KOPT-K1 (cell line): ENCODE measurements around the gene RDH14.

Source experiments
- H3K27ac ChIP-seq: fragments of 200-600 bp; sonication (generic); 2 replicates; pipeline ENCODE4 v1.5.1; 2016; ENCODE audit warnings: antibody characterized with exemption, mild to moderate bottlenecking, low read depth, low read length; ENCODE audit not compliant: poor library complexity, severe bottlenecking
- H3K36me3 ChIP-seq: fragments of 200-600 bp; sonication (generic); 2 replicates; pipeline ENCODE4 v1.5.1; 2017; ENCODE audit warnings: antibody characterized with exemption, mild to moderate bottlenecking, low read length, moderate library complexity; ENCODE audit not compliant: insufficient read depth
- H3K9me3 ChIP-seq: fragments of 200-600 bp; sonication (generic); 2 replicates; pipeline ENCODE4 v1.5.1; 2017; ENCODE audit warnings: antibody characterized with exemption, low read length, mild to moderate bottlenecking; ENCODE audit not compliant: insufficient read depth, poor library complexity, severe bottlenecking

RDH14 gene

DNA sequence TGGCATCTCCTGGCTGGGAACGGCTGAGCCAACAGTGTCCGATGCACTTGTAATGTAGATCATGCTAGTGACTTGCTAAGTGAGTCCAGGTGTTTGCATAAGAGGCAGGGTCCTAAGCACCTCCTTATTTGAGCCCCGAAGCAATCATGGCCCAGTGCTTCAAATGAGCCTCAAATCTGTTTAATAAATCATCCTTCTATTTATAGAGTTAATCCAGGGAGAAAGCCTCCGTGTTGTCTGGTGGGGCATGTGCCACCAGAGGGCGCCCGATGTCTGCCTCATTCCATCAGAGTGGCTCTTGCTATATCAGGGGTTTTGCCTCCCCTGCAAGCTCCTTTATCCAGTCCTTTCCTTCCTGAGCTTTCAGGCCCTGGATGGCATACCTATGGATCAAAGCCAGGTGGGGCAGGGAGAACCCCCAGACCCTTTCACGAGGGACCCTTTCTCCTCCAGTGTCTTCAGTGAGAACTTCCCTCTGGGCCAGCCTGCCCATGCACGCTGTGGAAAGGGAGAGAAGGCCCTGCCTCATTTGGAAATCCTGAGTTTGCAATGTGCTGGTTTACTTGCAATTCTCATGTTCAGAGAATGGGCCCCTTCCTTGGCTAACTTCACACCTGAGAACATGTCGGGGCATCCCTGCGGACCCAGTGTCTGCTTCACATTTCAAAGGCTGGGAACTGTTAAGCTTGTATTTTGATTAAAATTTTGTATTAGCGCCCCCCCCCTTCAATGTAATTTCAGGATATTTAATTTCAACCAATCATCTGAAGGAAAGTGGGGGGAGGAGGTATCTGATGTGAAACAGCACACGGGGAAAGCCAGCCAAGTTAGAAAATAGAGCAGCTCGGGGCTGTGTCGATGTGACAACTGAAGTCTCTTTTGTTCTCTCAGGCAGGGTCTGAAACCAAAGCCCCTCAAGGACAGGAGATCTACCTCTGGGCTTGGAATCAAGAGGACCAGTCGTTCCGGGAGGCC, 39.7 kb downstream of the RDH14 start:
- H3K9me3 ChIP-seq: no peaks in the 10 kb centered on the region
- H3K36me3 ChIP-seq: no peaks in the 10 kb centered on the region
- no peak overlapping the region for H3K27ac ChIP-seq

DNA sequence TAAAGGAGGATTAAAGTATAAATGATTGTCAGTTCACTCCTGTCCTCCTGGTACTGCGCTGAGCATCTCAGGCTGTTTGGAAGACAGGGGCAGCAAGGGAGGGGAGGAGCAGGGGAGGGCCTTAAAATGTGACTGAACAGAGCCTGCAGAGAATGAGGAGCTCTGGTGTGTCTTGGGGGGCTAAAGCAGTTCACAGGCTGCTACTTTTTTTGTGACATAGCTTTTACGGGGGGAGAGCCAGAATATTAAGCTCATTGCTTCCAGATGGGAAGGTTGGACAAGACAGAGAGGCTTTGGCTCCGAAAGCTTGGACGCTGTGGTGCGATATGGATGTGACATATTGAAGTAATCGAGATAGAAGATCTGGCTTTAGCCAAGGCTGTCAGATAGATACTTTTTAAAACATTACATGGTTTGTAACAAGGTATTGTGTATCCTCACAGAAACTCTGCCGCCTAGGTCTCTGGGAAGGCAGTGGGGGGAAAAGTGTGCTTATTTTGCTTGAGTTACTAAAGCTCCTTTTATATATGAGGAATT, 40.5 kb downstream of the RDH14 start:
- H3K36me3 ChIP-seq: no peaks in the 10 kb centered on the region
- no peaks in the 10 kb centered on the region for H3K9me3 ChIP-seq
- no peak overlapping the region for H3K27ac ChIP-seq

DNA sequence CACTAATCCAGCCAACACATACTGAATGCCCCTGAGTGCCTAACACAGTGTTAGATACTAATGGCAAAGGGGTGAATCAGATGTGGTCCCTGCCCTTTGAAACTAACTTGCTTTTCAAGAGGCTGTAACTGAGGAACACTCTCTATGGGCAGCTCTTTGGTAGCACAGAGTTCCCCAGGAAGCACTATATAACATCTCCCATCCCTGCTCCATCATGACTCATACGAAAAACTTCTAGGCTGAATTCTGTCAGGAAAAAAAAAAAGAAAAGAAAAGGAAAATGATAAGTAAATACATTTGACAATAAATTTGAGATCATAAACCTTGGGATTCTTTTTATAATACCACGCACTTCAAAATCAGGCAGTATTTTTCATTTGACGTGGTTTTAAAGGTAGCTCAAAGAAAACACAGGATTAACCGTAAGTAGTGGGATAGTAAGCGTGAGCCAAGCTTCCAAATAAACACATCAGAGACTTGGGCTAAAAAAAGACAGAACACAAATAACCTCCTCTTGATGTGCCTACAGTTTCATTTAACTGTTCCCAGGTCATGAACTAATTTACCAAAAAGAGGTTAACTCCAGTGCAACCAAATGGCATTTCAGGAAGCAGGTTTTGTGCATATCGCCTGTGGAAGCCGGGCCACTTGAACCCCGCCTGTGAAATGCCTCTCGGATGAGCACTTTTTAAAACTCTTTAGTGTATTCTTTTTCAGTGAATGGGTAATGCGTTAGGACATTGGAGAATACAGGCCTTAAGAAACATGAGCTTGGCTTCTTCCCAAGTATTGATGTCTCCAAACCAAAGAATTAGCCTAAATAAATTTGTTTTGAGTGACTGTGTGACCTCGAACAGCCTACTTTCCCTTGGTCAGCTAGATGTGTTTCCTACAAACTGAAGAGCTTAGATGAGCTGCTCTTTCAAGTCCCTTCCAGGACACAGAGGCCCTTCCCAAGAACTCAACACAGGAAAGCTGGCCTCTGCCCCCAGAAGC, 42.0 kb downstream of the RDH14 start:
- no peak overlapping the region for H3K27ac ChIP-seq
- H3K9me3 ChIP-seq: no peaks in the 10 kb centered on the region
- H3K36me3 ChIP-seq: no peaks in the 10 kb centered on the region

DNA sequence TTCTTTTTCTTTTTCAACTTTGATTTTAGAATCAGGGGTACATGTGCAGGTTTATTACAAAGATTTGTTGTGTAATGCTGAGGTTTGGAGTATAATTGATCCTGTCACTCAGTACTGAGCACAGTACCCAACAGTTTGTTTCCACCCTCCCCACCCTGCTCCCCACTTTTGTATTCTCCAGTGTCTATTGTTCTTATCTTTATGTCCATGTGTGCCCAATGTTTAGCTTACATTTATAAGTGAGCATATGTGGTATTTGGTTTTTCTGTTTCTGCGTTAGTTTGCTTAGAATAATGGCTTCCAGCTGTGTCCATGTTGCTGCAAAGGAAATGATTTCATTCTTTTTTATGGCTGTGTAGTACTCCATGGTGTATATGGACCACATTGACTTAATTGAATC, 43.1 kb downstream of the RDH14 start:
- Histone ChIP-seq H3K27ac (no peak overlapping the region), H3K36me3 (no peaks in the 10 kb centered on the region), H3K9me3 (no peaks in the 10 kb centered on the region)

DNA sequence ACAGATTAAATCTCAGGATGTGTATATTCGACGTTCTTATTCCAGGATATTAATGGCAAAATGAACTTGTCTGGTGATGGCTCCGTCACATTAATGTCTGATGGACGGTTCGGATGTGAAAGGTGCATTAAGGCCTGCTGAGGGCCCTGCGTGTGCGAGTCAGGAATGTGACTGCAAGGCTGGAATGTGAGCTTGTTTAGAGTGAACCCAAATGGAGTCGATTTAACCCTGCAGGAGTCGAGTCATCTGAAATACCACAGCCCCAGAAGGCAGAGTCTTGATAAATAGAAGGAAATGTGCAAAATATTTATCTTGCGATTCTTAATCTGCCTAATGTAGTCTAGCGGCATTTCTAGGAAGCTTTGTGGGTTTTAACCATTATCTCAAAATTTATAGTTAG, 44.3 kb downstream of the RDH14 start:
- Histone ChIP-seq H3K36me3 (no peaks in the 10 kb centered on the region), H3K27ac (no peak overlapping the region), H3K9me3 (no peaks in the 10 kb centered on the region)

DNA sequence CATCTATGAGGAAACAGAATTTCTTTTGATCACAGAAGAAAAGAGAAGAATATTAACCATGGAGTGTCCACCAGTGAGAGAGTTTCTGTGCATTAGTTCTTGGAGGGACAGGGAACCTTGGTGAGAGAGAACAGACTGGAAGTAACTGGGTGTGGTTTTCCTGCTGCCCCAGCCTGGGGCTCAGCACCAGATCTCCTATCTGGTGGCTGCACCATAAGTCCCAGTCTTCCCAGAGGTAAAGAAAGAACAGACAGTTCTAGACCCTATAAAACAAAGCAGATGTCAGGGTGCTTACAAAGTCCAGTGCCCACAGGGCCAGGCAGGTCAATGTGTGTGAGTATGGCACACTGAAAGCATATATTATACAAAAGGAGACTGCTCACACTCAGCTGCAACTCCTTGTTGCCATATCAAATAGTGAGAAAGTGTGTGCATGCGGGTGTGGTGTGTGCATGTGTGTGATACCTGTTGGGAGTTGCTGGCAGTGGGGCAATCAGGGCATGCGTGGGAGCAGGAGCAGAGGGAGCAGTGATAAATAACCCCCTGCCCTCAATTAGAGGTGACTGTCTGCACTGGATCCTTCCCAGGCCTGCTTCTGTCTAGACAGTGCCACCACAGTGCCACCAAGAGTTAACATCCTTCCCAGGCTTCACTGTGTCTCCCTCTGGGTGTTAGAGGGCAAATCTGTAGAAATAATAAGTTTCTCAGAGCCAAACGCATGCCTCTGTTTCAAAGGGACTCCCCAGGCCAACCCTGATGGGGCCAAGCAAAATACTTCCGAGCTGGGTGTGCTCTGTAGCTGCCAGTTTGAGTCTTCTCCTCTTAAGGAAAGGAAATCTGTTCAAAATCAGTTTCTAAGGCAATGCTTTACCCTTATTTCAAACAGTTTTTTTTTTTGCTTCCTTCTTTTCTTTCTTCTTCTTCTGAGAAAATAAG, 45.7 kb downstream of the RDH14 start:
- H3K27ac ChIP-seq: no peak overlapping the region
- H3K36me3 ChIP-seq: no peaks in the 10 kb centered on the region
- no peaks in the 10 kb centered on the region for H3K9me3 ChIP-seq

DNA sequence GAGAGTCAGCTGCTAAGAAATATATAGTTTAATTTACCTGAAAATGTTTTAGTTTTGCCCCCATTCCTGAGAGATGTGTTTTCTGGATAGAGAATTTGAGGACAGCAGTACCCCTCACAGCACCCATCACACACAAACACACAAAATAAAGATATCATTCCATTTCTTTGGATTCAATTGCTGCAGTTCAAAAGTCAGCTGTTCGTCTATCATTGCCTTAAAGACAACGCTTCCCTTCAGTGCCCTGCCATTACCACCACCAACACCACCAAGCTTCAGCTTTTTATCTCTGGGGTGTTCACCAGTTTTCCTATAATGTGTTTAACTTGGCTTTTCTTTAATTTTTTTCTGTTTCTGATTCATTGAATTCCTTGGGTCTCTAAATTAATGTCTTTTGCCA, 49.7 kb downstream of the RDH14 start:
- Histone ChIP-seq H3K36me3 (no peaks in the 10 kb centered on the region), H3K27ac (no peak overlapping the region), H3K9me3 (no peaks in the 10 kb centered on the region)

DNA sequence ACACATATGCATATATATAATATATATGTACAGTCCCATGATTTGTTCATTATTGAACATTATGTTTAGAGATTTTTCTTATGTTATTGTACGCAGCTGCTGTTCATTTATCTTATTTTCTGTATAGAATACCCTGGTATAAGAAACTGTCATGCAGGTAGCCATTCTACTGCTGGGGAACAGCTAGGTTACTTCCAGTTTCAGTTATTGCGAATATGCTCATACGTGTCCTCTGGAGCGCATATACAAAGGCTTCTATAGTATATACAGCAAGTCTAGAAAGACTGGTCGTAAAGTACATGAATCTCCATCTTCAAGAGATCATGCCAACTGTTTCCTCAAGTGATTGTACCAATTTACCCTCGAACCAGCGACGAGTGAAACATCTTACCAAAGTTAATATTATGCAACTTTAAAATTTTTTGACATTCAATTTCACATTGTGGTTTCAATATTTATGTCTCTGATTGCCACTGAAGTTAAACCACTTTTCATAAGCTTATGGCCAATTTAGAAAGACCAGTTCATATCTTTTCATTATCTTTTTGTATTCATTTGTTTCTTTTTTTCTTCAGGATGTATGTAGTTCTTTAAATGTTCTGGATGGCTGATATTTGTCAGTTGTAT, 53.5 kb downstream of the RDH14 start:
- Histone ChIP-seq H3K36me3 (no peaks in the 10 kb centered on the region), H3K9me3 (no peaks in the 10 kb centered on the region), H3K27ac (no peak overlapping the region)

DNA sequence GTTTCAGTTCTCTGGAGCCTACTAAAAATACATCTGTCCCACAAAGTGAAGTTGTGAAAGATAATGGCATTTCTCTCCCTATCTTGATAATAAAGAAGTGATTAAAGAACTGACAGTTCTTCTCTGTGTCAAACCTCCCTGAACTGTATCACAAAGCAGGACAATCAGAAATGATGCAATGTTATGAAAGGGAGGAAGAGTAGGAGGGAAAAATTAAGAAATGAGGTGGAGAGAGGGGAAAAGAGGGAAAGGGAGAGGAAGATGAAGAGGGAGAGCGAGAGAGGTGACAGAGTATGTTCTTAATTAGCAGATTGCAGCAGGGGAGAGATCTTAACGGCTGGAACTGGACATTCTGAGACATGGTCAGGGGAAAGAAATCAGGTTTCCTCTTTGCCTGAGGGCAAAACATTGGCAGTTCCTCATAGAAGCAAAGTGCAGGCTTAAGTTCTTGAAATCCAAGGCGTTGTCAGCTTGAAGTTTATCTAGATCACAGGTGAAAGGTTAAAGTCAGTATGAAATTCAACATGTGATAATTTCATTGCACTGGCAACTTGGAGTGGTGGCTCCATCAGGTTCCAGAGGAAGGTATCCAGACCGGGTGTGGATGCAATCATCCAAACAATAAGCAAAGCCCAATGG, 54.6 kb downstream of the RDH14 start:
- H3K27ac ChIP-seq: no peak overlapping the region
- H3K36me3 ChIP-seq: no peaks in the 10 kb centered on the region
- no peaks in the 10 kb centered on the region for H3K9me3 ChIP-seq
